Endothelial cell of umbilical vein (primary cell): ENCODE measurements around the gene WDPCP. TPM values are rescaled to one million over a fixed set of nuclear protein-coding genes. Genes with fewer than 3 reads are reported as not detected.

Source experiments
- BruUV-seq: library from RNA; stranded (reverse); fragments of 400-500 nt; replicated peaks from 2 replicates; lab custom pipeline; 2021; lab: Mats Ljungman, UMichigan
- CTCF ChIA-PET: fragments of 300-600, 350-600 bp; sonication (Branson Sonifier 250); formaldehyde crosslinking; loops from one replicate; lab custom pipeline; 2021; ENCODE audit warnings: antibody characterized with exemption, inconsistent platforms; lab: Charles Lee
- POLR2A ChIA-PET: fragments of 300-600, 350-600 bp; sonication (Branson Sonifier 250); formaldehyde crosslinking; loops from one replicate; lab custom pipeline; 2021; ENCODE audit warnings: antibody characterized with exemption, inconsistent platforms; lab: Charles Lee
- DNase-seq: peaks from one replicate; pipeline ENCODE4 v3.0.0-alpha.2; 2011; ENCODE audit warnings: low read depth, low spot score
- FAIRE-seq: peaks from 2 replicates; lab custom pipeline; 2011; peaks lifted over from hg19 to GRCh38; lab: Jason Lieb, UNC
- H2AFZ ChIP-seq: 2 replicates; pipeline ENCODE4 v1.6.0; 2012; ENCODE audit warnings: low read depth, low read length, control low read depth, inconsistent platforms
- H3K27ac ChIP-seq: 2 replicates; pipeline ENCODE4 v1.5.1; 2011; ENCODE audit warnings: low read depth, mild to moderate bottlenecking, control low read depth, low read length, moderate library complexity; ENCODE audit not compliant: insufficient read depth
- H3K27me3 ChIP-seq, 2 experiments: 2 replicates each; pipeline versions ENCODE4 v1.6.0 to v1.6.1; 2011; ENCODE audit warnings: low read length in 2 of 2, mixed read lengths in 1 of 2; ENCODE audit not compliant: control insufficient read depth in 2 of 2, insufficient read depth in 2 of 2
- H3K36me3 ChIP-seq, 2 experiments: 2 replicates in 1 of 2; 3 replicates in 1 of 2; pipeline ENCODE4 v1.5.1; 2011; ENCODE audit warnings: low read length in 2 of 2, mild to moderate bottlenecking in 1 of 2, moderate library complexity in 1 of 2; ENCODE audit not compliant: control insufficient read depth in 2 of 2, insufficient read depth in 2 of 2; ENCODE audit errors: extremely low read depth in 1 of 2
- H3K4me1 ChIP-seq: 3 replicates; pipeline ENCODE4 v1.5.1; 2011; ENCODE audit warnings: mild to moderate bottlenecking, low read length; ENCODE audit not compliant: control insufficient read depth, insufficient read depth; ENCODE audit errors: extremely low read depth
- H3K4me2 ChIP-seq: 2 replicates; pipeline ENCODE4 v1.6.1; 2011; ENCODE audit warnings: low read length, control low read depth, mixed read lengths; ENCODE audit not compliant: insufficient read depth
- H3K4me3 ChIP-seq, 3 experiments: fragments of 200-600 bp in 1 of 3; sonication (generic), shearing (Covaris generic) in 1 of 3; replicated peaks in 1 of 3; 2 replicates each; pipeline ENCODE4 v1.5.1; 2011 to 2016; ENCODE audit warnings: control low read depth in 3 of 3, low read length in 3 of 3, mild to moderate bottlenecking in 2 of 3, inconsistent platforms in 1 of 3, low read depth in 1 of 3, moderate library complexity in 1 of 3; ENCODE audit not compliant: insufficient read depth in 1 of 3
- H3K79me2 ChIP-seq: 2 replicates; pipeline ENCODE4 v1.6.0; 2012; ENCODE audit warnings: low read length, inconsistent platforms; ENCODE audit not compliant: control insufficient read depth, insufficient read depth
- H3K9ac ChIP-seq: replicated peaks from 2 replicates; pipeline ENCODE3; 2011; ENCODE audit warnings: low read length, control low read depth; ENCODE audit not compliant: insufficient read depth; ENCODE audit errors: extremely low read depth
- H3K9me1 ChIP-seq: replicated peaks from 3 replicates; pipeline ENCODE4 v1.6.0; 2011; ENCODE audit warnings: mild to moderate bottlenecking, low read length; ENCODE audit not compliant: control insufficient read depth, insufficient read depth; ENCODE audit errors: extremely low read depth
- H3K9me3 ChIP-seq: replicated peaks from 2 replicates; pipeline ENCODE4 v1.5.1; 2012; ENCODE audit warnings: low read length, inconsistent platforms; ENCODE audit not compliant: control insufficient read depth, insufficient read depth
- H4K20me1 ChIP-seq: replicated peaks from 2 replicates; pipeline ENCODE3; 2011; ENCODE audit warnings: mild to moderate bottlenecking, low read length; ENCODE audit not compliant: control insufficient read depth, insufficient read depth; ENCODE audit errors: extremely low read depth
- CTCF ChIP-seq, 2 donors: IDR thresholded peaks; 1 replicate in 1 of 2; 2 replicates in 1 of 2; pipeline ENCODE4 v1.5.1; 2011; ENCODE audit warnings: low read length in 2 of 2, mild to moderate bottlenecking in 2 of 2, moderate library complexity in 2 of 2, control low read depth in 1 of 2, inconsistent platforms in 1 of 2, low read depth in 1 of 2; ENCODE audit not compliant: insufficient read depth in 1 of 2; ENCODE audit errors: extremely low read depth in 1 of 2
- EZH2 ChIP-seq: IDR thresholded peaks from 2 replicates; pipeline ENCODE4 v1.6.1; 2012; ENCODE audit warnings: borderline replicate concordance, low read depth, mild to moderate bottlenecking, moderate library complexity, low read length, inconsistent platforms; ENCODE audit not compliant: severe bottlenecking
- FOS ChIP-seq: IDR thresholded peaks from 2 replicates; pipeline ENCODE4 v1.6.1; 2011; ENCODE audit warnings: mild to moderate bottlenecking, low read length, moderate library complexity, borderline replicate concordance; ENCODE audit not compliant: insufficient read depth
- GATA2 ChIP-seq: IDR thresholded peaks from 2 replicates; pipeline ENCODE4 v1.7.0; 2011; ENCODE audit warnings: low read depth, mild to moderate bottlenecking, moderate library complexity, mixed read lengths, low read length; ENCODE audit not compliant: insufficient read length, insufficient read depth
- JUN ChIP-seq: IDR thresholded peaks from 2 replicates; pipeline ENCODE4 v1.6.1; 2011; ENCODE audit warnings: borderline replicate concordance, low read depth; ENCODE audit not compliant: insufficient read length, insufficient read depth
- MAX ChIP-seq: IDR thresholded peaks from 2 replicates; pipeline ENCODE4 v1.6.1; 2011; ENCODE audit not compliant: insufficient read depth, insufficient read length
- MYC ChIP-seq: IDR thresholded peaks from one replicate; pipeline ENCODE4 v1.6.1; 2011; ENCODE audit warnings: mild to moderate bottlenecking, low read depth, low read length
- POLR2A ChIP-seq: IDR thresholded peaks from 2 replicates; pipeline ENCODE4 v1.6.1; 2012; ENCODE audit warnings: low read depth, mild to moderate bottlenecking, control low read depth, low read length
- POLR2AphosphoS5 ChIP-seq: IDR thresholded peaks from 2 replicates; pipeline ENCODE4 v1.6.1; 2012; ENCODE audit warnings: low read depth, mild to moderate bottlenecking, control low read depth, low read length, moderate library complexity; ENCODE audit not compliant: insufficient read depth
- dilution Hi-C: fragments of 300-500 bp; cut with MboI; formaldehyde crosslinking; loops from one replicate; pipeline ENCODE4 v1.15.0; 2019; ENCODE audit warnings: low sequenced_read_pairs; ENCODE audit not compliant: extremely low pct_ligation_motif_present
- intact Hi-C: fragments of 100-400 bp; cut with micrococcal nuclease; formaldehyde crosslinking; loops from one replicate; pipeline ENCODE4 v1.10.0; 2022
- polyA plus RNA-seq, 4 experiments: library from polyadenylated mRNA; depleted of rRNA in 3 of 4; stranded (reverse) in 3 of 4; unstranded in 1 of 4; fragments of >200 nt; gene quantifications; 2 replicates each; pipeline versions ENCODE4 v1.2.1 to v1.2.3, GENCODE V29; 2011 to 2012; ENCODE audit warnings: missing spikeins in 1 of 4
- total RNA-seq: library from RNA; stranded (reverse); gene quantifications from 2 replicates; pipeline ENCODE4 v1.2.3, GENCODE V29; 2021

Gene WDPCP
- total and polyA plus RNA-seq, 2 donors (not counting 3 experiments of a cell fraction or from before 2014, with no cell fraction given): 4.0 to 8.8 TPM

GRCh38 chr2:63320669-63321068 is 267.6 kb downstream of the WDPCP start:
- TF ChIP-seq POLR2A: no peak
- TF ChIP-seq GATA2: no peak
- TF ChIP-seq MAX: no peak
- TF ChIP-seq EZH2: no peak
- TF ChIP-seq CTCF (IDR thresholded peaks at IDR 0.05; ENCODE audit: extremely low read depth in 1 of 2, insufficient read depth in 1 of 2, low read depth in 1 of 2, low read length in 2 of 2): no peak
- TF ChIP-seq MYC: no peak
- no peak for DNase-seq
- no peaks in the 10 kb centered on the region for H3K9me3 ChIP-seq
- no peaks in the 10 kb centered on the region for H4K20me1 ChIP-seq
- H3K79me2 ChIP-seq: no peaks in the 10 kb centered on the region
- H3K4me3 ChIP-seq: no peak overlapping the region
- ChIA-PET CTCF (no interaction called here), POLR2A (no interaction called here)
- no peak for FAIRE-seq
- H3K9me1 ChIP-seq: no peaks in the 10 kb centered on the region
- no TSS peak for BruUV-seq
- H3K27me3 ChIP-seq: no peaks in the 10 kb centered on the region
- H3K4me1 ChIP-seq: no peaks in the 10 kb centered on the region
- H3K4me2 ChIP-seq: no peak overlapping the region
- H2AFZ ChIP-seq: no peak overlapping the region
- no peak overlapping the region for H3K9ac ChIP-seq
- dilution Hi-C loops (no loop called here), intact Hi-C loops (no loop called here)
- no peaks in the 10 kb centered on the region for H3K36me3 ChIP-seq
- no peak overlapping the region for H3K27ac ChIP-seq

DNA sequence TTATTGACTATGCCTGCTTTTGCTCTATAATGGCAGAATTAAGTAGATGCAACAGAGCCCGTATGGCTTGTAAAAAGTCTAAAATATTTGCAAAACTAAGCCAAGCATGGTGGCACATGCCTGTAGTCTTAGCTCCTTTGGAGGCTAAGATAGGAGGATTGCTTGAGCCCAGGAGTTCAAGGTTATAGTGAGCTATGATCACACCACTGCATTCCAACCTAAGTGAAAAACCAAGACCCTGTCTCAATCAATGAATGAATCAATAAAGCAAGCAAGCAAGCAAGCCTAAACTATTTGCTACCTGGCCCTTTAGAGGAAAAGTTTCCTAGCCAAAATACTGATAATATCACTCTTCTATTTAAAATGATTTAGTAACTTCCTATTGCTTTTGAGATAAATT is 277.7 kb downstream of the WDPCP start:
- POLR2A ChIA-PET: no interaction called here
- Histone ChIP-seq H3K27me3 (no peaks in the 10 kb centered on the region), H3K9ac (no peak overlapping the region), H3K9me1 (no peaks in the 10 kb centered on the region), H3K79me2 (no peaks in the 10 kb centered on the region), H3K4me1 (no peaks in the 10 kb centered on the region), H2AFZ (no peak overlapping the region), H3K27ac (no peak overlapping the region), H3K4me2 (no peak overlapping the region), H3K9me3 (no peaks in the 10 kb centered on the region), H3K4me3 (no peak overlapping the region), H4K20me1 (no peaks in the 10 kb centered on the region), H3K36me3 (no peaks in the 10 kb centered on the region)
- DNase-seq (no peak), FAIRE-seq (no peak)
- dilution Hi-C loops (no loop called here), intact Hi-C loops (no loop called here)
- no TSS peak for BruUV-seq
- CTCF ChIA-PET: no interaction called here
- no peak for TF ChIP-seq EZH2
- no peak for TF ChIP-seq GATA2
- no peak for TF ChIP-seq MAX
- no peak for TF ChIP-seq MYC
- TF ChIP-seq FOS: no peak
- no peak for TF ChIP-seq JUN
- TF ChIP-seq POLR2A: no peak
- TF ChIP-seq CTCF (IDR thresholded peaks at IDR 0.05; ENCODE audit: extremely low read depth in 1 of 2, insufficient read depth in 1 of 2, low read depth in 1 of 2, low read length in 2 of 2): no peak
- no peak for TF ChIP-seq POLR2AphosphoS5
